Fibroblast of lung (primary cell): Measurements from ENCODE around the gene AP2A2. TPM values are rescaled to one million over a fixed set of nuclear protein-coding genes. Genes with fewer than 3 reads are reported as not detected.

ENCODE experiments used
- DNase-seq, 2 donors: peaks; one replicate each; pipeline versions ENCODE4 v3.0.0 to v3.0.0-alpha.2; 2010; ENCODE audit warnings: low read depth in 2 of 2
- H2AFZ ChIP-seq: 2 replicates; pipeline ENCODE4 v1.5.1; 2012; ENCODE audit warnings: low read length, control low read depth, inconsistent platforms
- H3K27ac ChIP-seq: 2 replicates; pipeline ENCODE4 v1.5.1; 2011; ENCODE audit warnings: low read length, control low read depth; ENCODE audit not compliant: insufficient read depth
- H3K27me3 ChIP-seq: 2 replicates; pipeline ENCODE4 v1.5.1; 2011; ENCODE audit warnings: mild to moderate bottlenecking, low read length; ENCODE audit not compliant: control insufficient read depth, insufficient read depth
- H3K36me3 ChIP-seq: 2 replicates; pipeline ENCODE4 v1.5.1; 2011; ENCODE audit warnings: low read length; ENCODE audit not compliant: control insufficient read depth, insufficient read depth
- H3K4me1 ChIP-seq: 2 replicates; pipeline ENCODE4 v1.5.1; 2011; ENCODE audit warnings: low read length; ENCODE audit not compliant: control insufficient read depth, insufficient read depth; ENCODE audit errors: extremely low read depth
- H3K4me2 ChIP-seq: 2 replicates; pipeline ENCODE4 v1.5.1; 2011; ENCODE audit warnings: low read length, control low read depth; ENCODE audit not compliant: insufficient read depth; ENCODE audit errors: extremely low read depth
- H3K4me3 ChIP-seq, 4 experiments: fragments of 200-600 bp in 1 of 4; sonication (generic) in 1 of 4; replicated peaks in 1 of 4; 2 replicates each; pipeline ENCODE4 v1.5.1; 2011 to 2016; ENCODE audit warnings: low read length in 4 of 4, low read depth in 3 of 4, mild to moderate bottlenecking in 3 of 4, control low read depth in 2 of 4, inconsistent platforms in 1 of 4, mixed read lengths in 1 of 4; ENCODE audit not compliant: insufficient read depth in 1 of 4; ENCODE audit errors: control extremely low read depth in 1 of 4
- H3K79me2 ChIP-seq: 2 replicates; pipeline ENCODE4 v1.5.1; 2012; ENCODE audit warnings: mild to moderate bottlenecking, low read length, inconsistent platforms; ENCODE audit not compliant: control insufficient read depth, insufficient read depth
- H3K9ac ChIP-seq: 2 replicates; pipeline ENCODE4 v1.5.1; 2011; ENCODE audit warnings: mild to moderate bottlenecking, low read length, control low read depth; ENCODE audit not compliant: insufficient read depth
- H3K9me3 ChIP-seq: 2 replicates; pipeline ENCODE4 v1.5.1; 2012; ENCODE audit warnings: low read depth, low read length; ENCODE audit not compliant: control insufficient read depth, insufficient read depth
- H4K20me1 ChIP-seq: 2 replicates; pipeline ENCODE4 v1.5.1; 2011; ENCODE audit warnings: low read length; ENCODE audit not compliant: control insufficient read depth, insufficient read depth; ENCODE audit errors: extremely low read depth
- EZH2 ChIP-seq: IDR thresholded peaks from 2 replicates; pipeline ENCODE4 v1.5.1; 2012; ENCODE audit warnings: low read length, control low read depth, mild to moderate bottlenecking; ENCODE audit errors: missing control alignments
- polyA plus RNA-seq, 2 donors: library from polyadenylated mRNA; depleted of rRNA in 1 of 2; stranded (reverse) in 1 of 2; unstranded in 1 of 2; fragments of >200 nt; gene quantifications; 2 replicates each; pipeline ENCODE4 v1.2.1, GENCODE V29; 2011 to 2012; ENCODE audit warnings: missing spikeins in 1 of 2
- total RNA-seq: library from RNA; depleted of rRNA; stranded (reverse); fragments of >200 nt; gene quantifications from 2 replicates; pipeline ENCODE4 v1.2.1, GENCODE V29; 2014
- TF ChIP-seq, protein P1 (sequence below), 2 donors: IDR thresholded peaks in 1 of 2; conservative IDR thresholded peaks in 1 of 2; 1 replicate in 1 of 2; 2 replicates in 1 of 2; pipeline ENCODE4 v1.5.1; 2011 to 2012; ENCODE audit warnings: low read length in 2 of 2, control low read depth in 1 of 2, inconsistent platforms in 1 of 2, low read depth in 1 of 2, mild to moderate bottlenecking in 1 of 2

The AP2A2 gene
- total and polyA plus RNA-seq, 2 donors (not counting 1 experiment from before 2014, with no cell fraction given): 21.6 to 46.1 TPM

DNA sequence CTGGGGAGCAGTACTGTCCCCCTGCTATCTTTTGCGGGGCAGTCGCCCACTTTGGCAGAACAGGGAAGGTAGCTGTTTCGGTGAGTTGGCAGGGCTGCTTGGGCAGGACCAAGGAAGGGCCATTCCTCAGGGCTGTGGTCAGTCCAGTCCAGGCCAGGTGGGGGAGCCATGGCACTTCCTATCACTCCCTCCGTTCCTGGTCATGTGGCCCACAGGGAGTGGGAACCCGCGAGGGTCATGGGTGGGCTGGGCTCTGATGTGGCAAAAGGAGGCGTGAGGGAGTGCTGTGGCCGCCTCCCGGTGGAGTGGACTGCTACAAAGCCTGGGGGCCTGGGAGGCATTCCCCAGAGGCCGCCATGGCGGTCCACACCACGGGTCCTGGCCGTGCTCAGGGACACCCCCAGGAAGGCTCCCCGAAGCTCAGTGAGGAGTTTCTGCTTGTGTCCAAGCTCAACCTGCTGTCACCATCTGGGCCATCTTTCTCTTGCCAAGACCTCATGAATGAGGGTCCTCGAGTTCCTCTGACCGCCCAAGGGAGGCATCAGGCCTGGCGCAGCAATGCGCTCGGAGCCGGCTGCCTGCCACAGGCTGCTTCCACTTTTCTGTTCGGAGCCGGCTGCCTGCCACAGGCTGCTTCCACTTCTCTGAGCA, 27.0 kb upstream of the AP2A2 start:
- no peak overlapping the region for H3K27ac ChIP-seq
- DNase-seq: peak; percentile 10 to 24
- H3K4me2 ChIP-seq: no peak overlapping the region
- H3K36me3 ChIP-seq: peaks cover 25% of the 10 kb centered on the region
- no peaks in the 10 kb centered on the region for H3K9me3 ChIP-seq
- H3K4me3 ChIP-seq: no peak overlapping the region
- no peak for TF ChIP-seq EZH2
- TF ChIP-seq, protein P1, sequence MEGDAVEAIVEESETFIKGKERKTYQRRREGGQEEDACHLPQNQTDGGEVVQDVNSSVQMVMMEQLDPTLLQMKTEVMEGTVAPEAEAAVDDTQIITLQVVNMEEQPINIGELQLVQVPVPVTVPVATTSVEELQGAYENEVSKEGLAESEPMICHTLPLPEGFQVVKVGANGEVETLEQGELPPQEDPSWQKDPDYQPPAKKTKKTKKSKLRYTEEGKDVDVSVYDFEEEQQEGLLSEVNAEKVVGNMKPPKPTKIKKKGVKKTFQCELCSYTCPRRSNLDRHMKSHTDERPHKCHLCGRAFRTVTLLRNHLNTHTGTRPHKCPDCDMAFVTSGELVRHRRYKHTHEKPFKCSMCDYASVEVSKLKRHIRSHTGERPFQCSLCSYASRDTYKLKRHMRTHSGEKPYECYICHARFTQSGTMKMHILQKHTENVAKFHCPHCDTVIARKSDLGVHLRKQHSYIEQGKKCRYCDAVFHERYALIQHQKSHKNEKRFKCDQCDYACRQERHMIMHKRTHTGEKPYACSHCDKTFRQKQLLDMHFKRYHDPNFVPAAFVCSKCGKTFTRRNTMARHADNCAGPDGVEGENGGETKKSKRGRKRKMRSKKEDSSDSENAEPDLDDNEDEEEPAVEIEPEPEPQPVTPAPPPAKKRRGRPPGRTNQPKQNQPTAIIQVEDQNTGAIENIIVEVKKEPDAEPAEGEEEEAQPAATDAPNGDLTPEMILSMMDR (conservative IDR thresholded peaks at IDR 0.05 in 1 of 2, IDR thresholded peaks at IDR 0.05 in 1 of 2; ENCODE audit: low read depth in 1 of 2, low read length in 2 of 2): peak in 1 of 2 donors; percentile 19
- no peak overlapping the region for H2AFZ ChIP-seq
- H3K79me2 ChIP-seq: no peaks in the 10 kb centered on the region
- H3K27me3 ChIP-seq: no peaks in the 10 kb centered on the region
- no peaks in the 10 kb centered on the region for H4K20me1 ChIP-seq
- H3K4me1 ChIP-seq: no peaks in the 10 kb centered on the region
- no peak overlapping the region for H3K9ac ChIP-seq

DNA sequence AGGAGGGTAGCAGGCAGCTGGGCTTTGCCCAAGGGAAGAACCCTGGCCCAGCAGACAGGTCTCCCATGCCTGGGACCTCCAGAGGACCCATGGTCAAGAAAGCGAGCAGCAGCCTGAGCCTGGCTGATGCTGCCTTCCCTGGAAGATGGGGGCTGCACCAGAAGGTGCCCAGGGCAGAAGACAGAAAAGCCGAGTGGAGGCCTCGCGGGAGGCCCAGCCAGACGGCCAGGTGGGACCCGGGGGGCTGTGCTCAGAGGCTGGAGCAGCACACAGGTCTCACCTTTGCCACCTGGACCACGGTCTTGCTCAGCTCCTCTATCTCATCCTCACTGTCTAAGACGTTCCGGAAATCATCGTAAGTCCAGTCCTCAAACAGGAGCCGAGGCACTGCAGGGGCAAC, 25.9 kb upstream of the AP2A2 start:
- H3K9ac ChIP-seq: no peak overlapping the region
- H3K36me3 ChIP-seq: peaks cover 30% of the 10 kb centered on the region
- H3K79me2 ChIP-seq: no peaks in the 10 kb centered on the region
- H3K4me3 ChIP-seq: no peak overlapping the region
- H2AFZ ChIP-seq: no peak overlapping the region
- H3K27ac ChIP-seq: no peak overlapping the region
- no peaks in the 10 kb centered on the region for H4K20me1 ChIP-seq
- DNase-seq: no peak
- TF ChIP-seq, protein P1 (conservative IDR thresholded peaks at IDR 0.05 in 1 of 2, IDR thresholded peaks at IDR 0.05 in 1 of 2; ENCODE audit: low read depth in 1 of 2, low read length in 2 of 2): no peak
- TF ChIP-seq EZH2: no peak
- no peaks in the 10 kb centered on the region for H3K27me3 ChIP-seq
- H3K9me3 ChIP-seq: no peaks in the 10 kb centered on the region
- no peak overlapping the region for H3K4me2 ChIP-seq
- H3K4me1 ChIP-seq: no peaks in the 10 kb centered on the region

- Histone ChIP-seq H3K4me1 (no peaks in the 10 kb centered on the region), H2AFZ (no peak overlapping the region), H3K27ac (no peak overlapping the region), H3K27me3 (no peaks in the 10 kb centered on the region), H4K20me1 (no peaks in the 10 kb centered on the region), H3K9me3 (no peaks in the 10 kb centered on the region), H3K9ac (no peak overlapping the region), H3K79me2 (no peaks in the 10 kb centered on the region), H3K4me3 (no peak overlapping the region), H3K4me2 (no peak overlapping the region), H3K36me3 (peaks cover 30% of the 10 kb centered on the region)
- no peak for DNase-seq
- TF ChIP-seq, protein P1 (conservative IDR thresholded peaks at IDR 0.05 in 1 of 2, IDR thresholded peaks at IDR 0.05 in 1 of 2; ENCODE audit: low read depth in 1 of 2, low read length in 2 of 2): no peak
- TF ChIP-seq EZH2: no peak
Measured at GRCh38 chr11:900545-900944, 25.1 kb upstream of the AP2A2 start.
